K562 (cell line): ENCODE results near the gene ANKS3. TPM values are rescaled to one million over a fixed set of nuclear protein-coding genes. Genes with fewer than 3 reads are reported as not detected.

Experiments
- ATAC-seq: fragments of 200-7000 bp; cut with Tn5 transposase; 3 replicates; pipeline ENCODE4 v1.9.1; 2020; ENCODE audit warnings: moderate library complexity
- BruUV-seq: library from RNA; stranded (reverse); fragments of 400-500 nt; replicated peaks from 2 replicates; lab custom pipeline; 2021; lab: Mats Ljungman, UMichigan
- CTCF ChIA-PET: fragments of 300-600 bp; formaldehyde crosslinking; extraction: SDS; loops from one replicate; lab custom pipeline; 2021; ENCODE audit warnings: low intra/inter-chr PET ratio; lab: Yijun Ruan, JAX
- POLR2A ChIA-PET: fragments of 300-600, 350-650 bp; sonication (Branson Sonifier 250); formaldehyde crosslinking; extraction: SDS; loops from one replicate; lab custom pipeline; 2021; ENCODE audit warnings: antibody characterized with exemption, inconsistent platforms; lab: Yijun Ruan, JAX
- DNase-seq, 4 experiments: peaks; one replicate each; pipeline versions ENCODE4 v3.0.0 to v3.0.0-alpha.2; 2011 to 2018; ENCODE audit warnings: low spot score in 3 of 4, mixed read lengths in 3 of 4; ENCODE audit errors: extremely low read depth in 1 of 4
- FAIRE-seq: peaks from 2 replicates; lab custom pipeline; 2011; peaks lifted over from hg19 to GRCh38; lab: Jason Lieb, UNC
- H2AFZ ChIP-seq: 2 replicates; pipeline ENCODE4 v1.6.0; 2011; ENCODE audit warnings: low read depth, low read length, control low read depth, inconsistent platforms
- H3K27ac ChIP-seq: fragments of 200-600 bp; 3 replicates; pipeline ENCODE4 v1.8.0; 2011; ENCODE audit warnings: low read depth, mild to moderate bottlenecking, control low read depth, inconsistent platforms, low read length, moderate library complexity, mixed read lengths; ENCODE audit errors: extremely low read depth
- H3K27me3 ChIP-seq, 2 experiments: fragments of 300-600 bp in 1 of 2; 2 replicates in 1 of 2; 3 replicates in 1 of 2; pipeline versions ENCODE4 v1.6.0 to v1.8.0; 2011; ENCODE audit warnings: inconsistent platforms in 2 of 2, low read length in 2 of 2, mild to moderate bottlenecking in 1 of 2, mixed read lengths in 1 of 2, moderate library complexity in 1 of 2; ENCODE audit not compliant: control insufficient read depth in 2 of 2, insufficient read depth in 2 of 2
- H3K36me3 ChIP-seq: fragments of 300-600 bp; 3 replicates; pipeline ENCODE4 v1.8.0; 2011; ENCODE audit warnings: mild to moderate bottlenecking, low read length, inconsistent platforms; ENCODE audit not compliant: control insufficient read depth, insufficient read depth
- H3K4me1 ChIP-seq, 2 experiments: fragments of 200-600 bp in 1 of 2; replicated peaks in 1 of 2; 2 replicates in 1 of 2; 3 replicates in 1 of 2; pipeline versions ENCODE4 v1.5.1 to v1.8.0; 2011; ENCODE audit warnings: inconsistent platforms in 2 of 2, low read length in 2 of 2, mild to moderate bottlenecking in 1 of 2, mixed read lengths in 1 of 2, moderate library complexity in 1 of 2; ENCODE audit not compliant: control insufficient read depth in 2 of 2, insufficient read depth in 2 of 2
- H3K4me2 ChIP-seq: 2 replicates; pipeline ENCODE4 v1.6.1; 2011; ENCODE audit warnings: low read length, control low read depth, inconsistent platforms, mixed read lengths; ENCODE audit not compliant: insufficient read depth
- H3K4me3 ChIP-seq: fragments of 200-600 bp; sonication (generic), shearing (Covaris generic); 2 replicates; pipeline ENCODE4 v1.5.1; 2016; ENCODE audit warnings: control low read depth, inconsistent platforms
- H3K79me2 ChIP-seq: fragments of 200-600 bp; 3 replicates; pipeline ENCODE4 v1.8.0; 2011; ENCODE audit warnings: low read length, inconsistent platforms; ENCODE audit not compliant: control insufficient read depth, insufficient read depth
- H3K9ac ChIP-seq, 2 experiments: 2 replicates each; pipeline versions ENCODE4 v1.6.0 to v1.6.1; 2011; ENCODE audit warnings: low read depth in 2 of 2, low read length in 2 of 2, control low read depth in 1 of 2, inconsistent platforms in 1 of 2, mild to moderate bottlenecking in 1 of 2, mixed read lengths in 1 of 2; ENCODE audit not compliant: insufficient read depth in 1 of 2
- H3K9me1 ChIP-seq: one replicate; pipeline ENCODE4 v1.6.0; 2011; ENCODE audit warnings: inconsistent platforms, mild to moderate bottlenecking, low read length, moderate library complexity; ENCODE audit not compliant: control insufficient read depth, insufficient read depth
- H3K9me3 ChIP-seq: replicated peaks from 2 replicates; pipeline ENCODE4 v1.5.1; 2011; ENCODE audit warnings: low read depth, low read length, inconsistent platforms; ENCODE audit not compliant: control insufficient read depth, insufficient read depth
- H4K20me1 ChIP-seq: replicated peaks from 2 replicates; pipeline ENCODE4 v1.6.1; 2011; ENCODE audit warnings: low read length, inconsistent platforms, mixed read lengths; ENCODE audit not compliant: control insufficient read depth, insufficient read depth
- POLR2G ChIP-seq: fragments of 200-400 bp; formaldehyde crosslinking; IDR thresholded peaks from 2 replicates; pipeline ENCODE4 v1.6.1; 2017; ENCODE audit warnings: low read depth, mild to moderate bottlenecking, antibody characterized with exemption, low read length, moderate library complexity
- RBM22 ChIP-seq: fragments of 200-400 bp; formaldehyde crosslinking; IDR thresholded peaks from 2 replicates; pipeline ENCODE4 v1.6.1; 2018; ENCODE audit warnings: low read length, low read depth; ENCODE audit not compliant: poor library complexity, severe bottlenecking
- SREBF2 ChIP-seq: sonication (generic); formaldehyde crosslinking; IDR thresholded peaks from 2 replicates; pipeline ENCODE4 v1.4.0; 2020; ENCODE audit warnings: mild to moderate bottlenecking, missing genetic modification reagents
- ZNF57 ChIP-seq: fragments of 450-650 bp; formaldehyde crosslinking; IDR thresholded peaks from 2 replicates; pipeline ENCODE4 v1.4.0; 2020; ENCODE audit warnings: mild to moderate bottlenecking, moderate library complexity
- WGBS: fragments of 100-300 bp; shearing (Covaris generic); methylation state at CpG from one replicate; pipeline ENCODE4 v1.1.6; 2016; ENCODE audit warnings: low coverage, mixed read lengths; ENCODE audit not compliant: insufficient coverage; ENCODE audit errors: missing lambda C conversion rate; 5-methylcytosine and 5-hydroxymethylcytosine counted together
- in situ Hi-C: fragments of 300-500 bp; cut with MboI; formaldehyde crosslinking; loops from 4 replicates; pipeline ENCODE4 v1.15.0; 2018; ENCODE audit warnings: inconsistent platforms, mixed read lengths
- intact Hi-C: fragments of 100-400 bp; cut with micrococcal nuclease; formaldehyde crosslinking; loops from 2 replicates; pipeline ENCODE4 v1.14.2; 2022
- polyA plus RNA-seq, 8 experiments: library from polyadenylated mRNA; depleted of rRNA in 4 of 8; stranded (reverse) in 5 of 8; unstranded in 3 of 8; fragments of >200 nt; fragmentation: Nextera tagmentation in 2 of 8; fragmentation: Illumina TruSeq in 1 of 8; extraction: Ambion mirVana in 2 of 8; extraction: Trizol in 1 of 8; gene quantifications; 2 replicates each; pipeline versions ENCODE4 v1.2.1 to v1.2.3, GENCODE V29; 2011 to 2014; ENCODE audit warnings: inconsistent platforms in 1 of 8, missing spikeins in 1 of 8
- total RNA-seq, 7 experiments: library from RNA; depleted of rRNA in 6 of 7; stranded (reverse); fragments of >200 nt in 6 of 7; fragmentation: Illumina TruSeq in 2 of 7; extraction: Trizol in 2 of 7; gene quantifications; 2 replicates each; pipeline versions ENCODE4 v1.2.1 to v1.2.3, GENCODE V29; 2011 to 2021; ENCODE audit warnings: low replicate concordance in 1 of 7

The ANKS3 gene
- total and polyA plus RNA-seq, 9 of the 15 experiments (the other 6 are each of a cell fraction or from before 2014, with no cell fraction given): 0.43 to 25.7 (median 14.8) TPM

- no TSS peak for BruUV-seq
- H3K36me3 ChIP-seq: peaks cover 55% of the 10 kb centered on the region; the same call in 2 of the 3 replicates
- TF ChIP-seq RBM22 (peak; percentile 31), ZNF57 (no peak), POLR2G (peak; percentile 43), SREBF2 (no peak)
These were observed 49.9 kb downstream of the ANKS3 start for GRCh38 chr16:4684058-4684715.

More at GRCh38 chr16:4684058-4684715, 49.9 kb downstream of the ANKS3 start:
- Histone ChIP-seq H3K9me3 (no peaks in the 10 kb centered on the region), H4K20me1 (no peaks in the 10 kb centered on the region), H3K9me1 (no peaks in the 10 kb centered on the region), H3K27me3 (no peaks in the 10 kb centered on the region), H3K9ac (no peak overlapping the region; a peak in 1 of 4 replicates), H3K4me1 (peaks cover 0 to 52% of the 10 kb centered on the region in 2 experiments; a peak in 2 of 5 replicates), H2AFZ (no peak overlapping the region), H3K27ac (no peak overlapping the region), H3K79me2 (no peaks in the 10 kb centered on the region), H3K4me3 (no peak overlapping the region), H3K4me2 (no peak overlapping the region)
- FAIRE-seq: no peak
- intact Hi-C loops: no loop called here
- 95% methylated on average over 19 of the region's 23 CpGs for WGBS
- DNase-seq: no peak
- ChIA-PET CTCF (no interaction called here), POLR2A (interaction anchor here (0.7 kb wide), 1 partner anchor 26 kb away, joined by 3 read pairs; no protein-coding TSS in a partner anchor)
- no peak for ATAC-seq
- in situ Hi-C loops: no loop called here
